A673 (cell line): ENCODE results near the gene NCOA7. TPM values are rescaled to one million over a fixed set of nuclear protein-coding genes. Genes with fewer than 3 reads are reported as not detected.

ENCODE experiments used
- BruUV-seq: library from RNA; stranded (reverse); fragments of 400-500 nt; replicated peaks from 2 replicates; lab custom pipeline; 2021; lab: Mats Ljungman, UMichigan
- CTCF ChIA-PET: fragments of 300-600 bp; sonication (Branson Sonifier 250); formaldehyde crosslinking; loops from one replicate; lab custom pipeline; 2022; ENCODE audit warnings: antibody characterized with exemption; lab: Charles Lee
- POLR2A ChIA-PET: fragments of 300-600 bp; sonication (Branson Sonifier 250); formaldehyde crosslinking; loops from one replicate; lab custom pipeline; 2022; ENCODE audit warnings: antibody characterized with exemption; ENCODE audit not compliant: low non-redundant PET; lab: Charles Lee
- DNase-seq: peaks from one replicate; pipeline ENCODE4 v3.0.0-alpha.2; 2015; ENCODE audit warnings: low spot score
- H3K27ac ChIP-seq: fragments of 200-600 bp; sonication (generic); 2 replicates; pipeline ENCODE4 v1.5.1; 2016; ENCODE audit warnings: mixed run types, low read depth, mild to moderate bottlenecking, mixed read lengths, antibody characterized with exemption, low read length; ENCODE audit not compliant: poor library complexity, severe bottlenecking
- H3K27me3 ChIP-seq: fragments of 200-600 bp; sonication (generic); replicated peaks from 2 replicates; pipeline ENCODE4 v1.6.1; 2017; ENCODE audit warnings: mixed run types, low read depth, mild to moderate bottlenecking, mixed read lengths, antibody characterized with exemption, low read length; ENCODE audit not compliant: insufficient read depth, poor library complexity
- H3K36me3 ChIP-seq: fragments of 200-600 bp; sonication (generic); 2 replicates; pipeline ENCODE4 v1.6.1; 2016; ENCODE audit warnings: mixed run types, mild to moderate bottlenecking, mixed read lengths, antibody characterized with exemption, low read length; ENCODE audit not compliant: insufficient read depth, poor library complexity, severe bottlenecking
- H3K4me1 ChIP-seq: fragments of 200-600 bp; sonication (generic); 2 replicates; pipeline ENCODE4 v1.6.1; 2017; ENCODE audit warnings: mixed run types, mild to moderate bottlenecking, mixed read lengths, antibody characterized with exemption, low read length; ENCODE audit not compliant: insufficient read depth, poor library complexity, severe bottlenecking
- H3K4me3 ChIP-seq: fragments of 200-600 bp; sonication (generic); 2 replicates; pipeline ENCODE4 v1.5.1; 2016; ENCODE audit warnings: low read depth, mixed run types, mild to moderate bottlenecking, mixed read lengths, low read length; ENCODE audit not compliant: poor library complexity, severe bottlenecking
- H3K9me3 ChIP-seq: fragments of 200-600 bp; sonication (generic); 2 replicates; pipeline ENCODE4 v1.6.1; 2016; ENCODE audit warnings: mixed run types, low read depth, mild to moderate bottlenecking, mixed read lengths, antibody characterized with exemption, low read length; ENCODE audit not compliant: poor library complexity, severe bottlenecking
- EZH2 ChIP-seq: fragments of 200-600 bp; sonication (generic); IDR thresholded peaks from 2 replicates; pipeline ENCODE4 v1.6.1; 2017; ENCODE audit warnings: borderline replicate concordance, low read depth, mild to moderate bottlenecking, mixed read lengths, antibody characterized with exemption, low read length; ENCODE audit not compliant: poor library complexity, severe bottlenecking
- intact Hi-C: fragments of 100-400 bp; cut with micrococcal nuclease; formaldehyde crosslinking; loops from one replicate; pipeline ENCODE4 v1.10.0; 2022; ENCODE audit not compliant: unreplicated experiment
- total RNA-seq: library from RNA; stranded (reverse); gene quantifications from 2 replicates; pipeline ENCODE4 v1.2.3, GENCODE V29; 2021
- TF ChIP-seq, protein P1 (sequence below): fragments of 300-800, 200-600 bp; sonication (generic); conservative IDR thresholded peaks from 2 replicates; pipeline ENCODE4 v1.5.1; 2017; ENCODE audit warnings: low read depth, mild to moderate bottlenecking, antibody characterized with exemption, low read length, moderate library complexity, mixed read lengths

The NCOA7 gene
- total RNA-seq, 1 experiment from 2014 or later = 33.5 TPM

DNA sequence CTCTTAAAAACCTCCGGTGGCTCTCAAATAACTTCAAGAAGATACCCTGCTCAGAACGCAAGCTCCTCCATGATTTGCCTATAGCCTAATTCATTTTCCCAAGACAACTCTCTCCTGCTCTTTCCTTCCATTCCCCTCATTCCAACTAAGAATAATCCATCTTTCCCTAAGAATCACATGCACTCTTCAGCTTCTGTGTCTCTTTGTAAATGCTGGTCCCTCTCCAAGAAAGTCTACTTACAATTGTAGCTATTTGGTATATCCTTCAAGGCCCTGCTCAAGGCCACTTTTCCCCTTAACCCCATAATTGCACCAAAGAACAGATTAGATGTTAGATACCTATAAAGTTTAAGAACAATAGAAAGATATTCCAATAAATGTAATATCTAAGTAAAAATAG is 48.7 kb upstream of the NCOA7 start:
- BruUV-seq = no TSS peak
- TF ChIP-seq, protein P1, sequence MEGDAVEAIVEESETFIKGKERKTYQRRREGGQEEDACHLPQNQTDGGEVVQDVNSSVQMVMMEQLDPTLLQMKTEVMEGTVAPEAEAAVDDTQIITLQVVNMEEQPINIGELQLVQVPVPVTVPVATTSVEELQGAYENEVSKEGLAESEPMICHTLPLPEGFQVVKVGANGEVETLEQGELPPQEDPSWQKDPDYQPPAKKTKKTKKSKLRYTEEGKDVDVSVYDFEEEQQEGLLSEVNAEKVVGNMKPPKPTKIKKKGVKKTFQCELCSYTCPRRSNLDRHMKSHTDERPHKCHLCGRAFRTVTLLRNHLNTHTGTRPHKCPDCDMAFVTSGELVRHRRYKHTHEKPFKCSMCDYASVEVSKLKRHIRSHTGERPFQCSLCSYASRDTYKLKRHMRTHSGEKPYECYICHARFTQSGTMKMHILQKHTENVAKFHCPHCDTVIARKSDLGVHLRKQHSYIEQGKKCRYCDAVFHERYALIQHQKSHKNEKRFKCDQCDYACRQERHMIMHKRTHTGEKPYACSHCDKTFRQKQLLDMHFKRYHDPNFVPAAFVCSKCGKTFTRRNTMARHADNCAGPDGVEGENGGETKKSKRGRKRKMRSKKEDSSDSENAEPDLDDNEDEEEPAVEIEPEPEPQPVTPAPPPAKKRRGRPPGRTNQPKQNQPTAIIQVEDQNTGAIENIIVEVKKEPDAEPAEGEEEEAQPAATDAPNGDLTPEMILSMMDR = no peak
- TF ChIP-seq EZH2 = no peak
- peaks cover 40% of the 10 kb centered on the region for H3K27me3 ChIP-seq
- no peaks in the 10 kb centered on the region for H3K36me3 ChIP-seq
- CTCF ChIA-PET = no interaction called here
- no peak for DNase-seq
- H3K4me3 ChIP-seq = no peak overlapping the region
- H3K4me1 ChIP-seq = no peaks in the 10 kb centered on the region
- POLR2A ChIA-PET = interaction anchor here (0.8 kb wide), 1 partner anchor 27 kb away, joined by 6 read pairs; no protein-coding TSS in a partner anchor
- H3K27ac ChIP-seq = no peak overlapping the region
- H3K9me3 ChIP-seq = no peaks in the 10 kb centered on the region
- intact Hi-C loops = no loop called here

DNA sequence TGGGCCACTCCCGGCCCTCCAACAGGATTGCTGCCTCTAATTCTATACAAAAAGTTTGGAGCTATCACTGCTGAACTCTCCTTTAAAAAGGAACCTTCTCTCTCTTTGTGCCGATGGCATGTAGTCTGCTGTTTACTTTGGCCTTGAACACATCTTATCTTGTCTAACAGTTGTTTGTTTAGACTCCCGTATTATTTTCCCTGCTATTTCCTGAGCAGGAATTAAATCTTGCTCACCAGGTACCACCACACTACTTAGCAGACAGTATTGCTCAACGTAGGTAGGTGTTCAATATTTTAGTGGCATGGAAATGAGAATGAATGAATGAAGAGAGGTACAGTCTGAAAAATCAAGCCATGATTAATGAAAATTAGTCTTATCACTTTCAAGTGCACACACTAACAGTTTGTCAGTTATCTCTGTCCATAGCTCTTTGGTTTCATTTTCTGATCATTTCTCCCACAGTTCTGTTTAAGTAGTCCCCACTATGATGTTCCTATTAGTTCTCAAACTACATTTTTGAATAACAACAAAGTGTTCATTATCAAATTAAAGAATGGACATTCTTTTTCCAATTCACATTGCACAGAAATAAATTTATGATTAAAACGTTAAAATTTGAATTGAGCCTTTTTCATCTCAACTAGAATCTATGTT is 48.2 kb upstream of the NCOA7 start:
- ChIA-PET POLR2A (interaction anchor here (0.8 kb wide), 1 partner anchor 27 kb away, joined by 6 read pairs; no protein-coding TSS in a partner anchor), CTCF (no interaction called here)
- no peaks in the 10 kb centered on the region for H3K36me3 ChIP-seq
- H3K4me1 ChIP-seq = no peaks in the 10 kb centered on the region
- TF ChIP-seq, protein P1 = no peak
- TF ChIP-seq EZH2 = no peak
- H3K27ac ChIP-seq = no peak overlapping the region
- no peaks in the 10 kb centered on the region for H3K9me3 ChIP-seq
- intact Hi-C loops = no loop called here
- no TSS peak for BruUV-seq
- DNase-seq = no peak
- no peak overlapping the region for H3K4me3 ChIP-seq
- peaks cover 46% of the 10 kb centered on the region for H3K27me3 ChIP-seq

DNA sequence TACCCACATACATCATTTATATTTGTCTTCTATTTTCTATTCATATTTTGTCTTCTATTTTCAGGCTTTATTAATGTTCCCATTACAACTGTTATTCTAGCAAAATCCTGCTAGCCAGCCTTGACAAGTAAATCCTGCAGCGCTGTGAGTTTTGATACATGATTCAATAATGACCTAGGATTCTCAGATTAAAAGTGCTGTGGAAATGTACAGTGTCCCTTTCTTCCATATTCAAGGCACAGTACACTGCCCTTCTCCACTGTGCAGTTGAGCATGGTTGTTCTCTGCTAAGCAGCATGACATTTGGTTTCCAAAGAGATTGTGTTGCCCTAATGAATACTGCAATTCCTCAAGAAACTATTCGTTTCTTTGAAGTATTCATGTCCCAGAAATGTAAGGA is 47.2 kb upstream of the NCOA7 start:
- H3K9me3 ChIP-seq = no peaks in the 10 kb centered on the region
- no peaks in the 10 kb centered on the region for H3K4me1 ChIP-seq
- TF ChIP-seq, protein P1 = no peak
- intact Hi-C loops = no loop called here
- no peaks in the 10 kb centered on the region for H3K36me3 ChIP-seq
- no peak overlapping the region for H3K4me3 ChIP-seq
- BruUV-seq = no TSS peak
- DNase-seq = no peak
- H3K27me3 ChIP-seq = peaks cover 56% of the 10 kb centered on the region
- no peak overlapping the region for H3K27ac ChIP-seq
- CTCF ChIA-PET = no interaction called here
- POLR2A ChIA-PET = no interaction called here
